Measurements from ENCODE around the gene SYNGR1. TPM values are rescaled to one million over a fixed set of nuclear protein-coding genes. Genes with fewer than 3 reads are reported as not detected.

The SYNGR1 gene
- total RNA-seq, 1 experiment from 2014 or later: 9.0 TPM

GRCh38 chr22:39313258-39314001, 36.4 kb upstream of the SYNGR1 start:
- Histone ChIP-seq H3K9me2 (replicated peaks; ENCODE audit: low read length) (no peaks in the 10 kb centered on the region), H3F3A (ENCODE audit: low read length, unreplicated experiment) (peaks cover 30% of the 10 kb centered on the region), H3K27me3 (ENCODE audit: low read length) (no peaks in the 10 kb centered on the region), H3K4me1 (ENCODE audit: insufficient read depth, low read length) (peaks cover 30% of the 10 kb centered on the region), H3K4me3 (ENCODE audit: low read length) (no peak overlapping the region), H2AFZ (ENCODE audit: low read length) (no peak overlapping the region), H3K36me3 (ENCODE audit: low read depth, low read length) (peaks cover 60% of the 10 kb centered on the region), H3K9ac (ENCODE audit: low read length) (no peak overlapping the region), H3K79me2 (ENCODE audit: low read length) (peaks cover 48% of the 10 kb centered on the region), H3K4me2 (ENCODE audit: low read length) (no peak overlapping the region), H3K9me3 (ENCODE audit: low read length) (no peaks in the 10 kb centered on the region), H4K20me1 (ENCODE audit: low read length) (peaks cover 59% of the 10 kb centered on the region), H3K27ac (ENCODE audit: low read length) (no peak overlapping the region)
- ATAC-seq (no peak), DNase-seq (no peak)
- no peak for TF ChIP-seq CTCF (conservative IDR thresholded peaks at IDR 0.05; ENCODE audit: low read depth, low read length)
- no peak for TF ChIP-seq EZH2 (IDR thresholded peaks at IDR 0.05; ENCODE audit: low read length, unreplicated experiment)
- TF ChIP-seq EZH2phosphoT487 (IDR thresholded peaks at IDR 0.05; ENCODE audit: borderline replicate concordance, low read length): no peak
- no TSS peak for BruUV-seq (replicated peaks)
- POLR2A ChIA-PET (ENCODE audit: unreplicated experiment): no interaction called here
- CTCF ChIA-PET: no interaction called here
- intact Hi-C loops (cut with micrococcal nuclease): no loop called here

- Histone ChIP-seq H3K9me2 (replicated peaks; ENCODE audit: low read length) (no peaks in the 10 kb centered on the region), H3K4me2 (ENCODE audit: low read length) (no peak overlapping the region), H3K9me3 (ENCODE audit: low read length) (no peaks in the 10 kb centered on the region), H3K79me2 (ENCODE audit: low read length) (peaks cover 58% of the 10 kb centered on the region), H3K4me1 (ENCODE audit: insufficient read depth, low read length) (peaks cover 21% of the 10 kb centered on the region), H3K4me3 (ENCODE audit: low read length) (no peak overlapping the region), H4K20me1 (ENCODE audit: low read length) (peaks cover 67% of the 10 kb centered on the region), H2AFZ (ENCODE audit: low read length) (no peak overlapping the region), H3K36me3 (ENCODE audit: low read depth, low read length) (peaks cover 64% of the 10 kb centered on the region), H3K27me3 (ENCODE audit: low read length) (no peaks in the 10 kb centered on the region), H3K27ac (ENCODE audit: low read length) (no peak overlapping the region), H3F3A (ENCODE audit: low read length, unreplicated experiment) (peaks cover 30% of the 10 kb centered on the region), H3K9ac (ENCODE audit: low read length) (no peak overlapping the region)
- POLR2A ChIA-PET (ENCODE audit: unreplicated experiment): no interaction called here
- TF ChIP-seq EZH2 (IDR thresholded peaks at IDR 0.05; ENCODE audit: low read length, unreplicated experiment) (no peak), CTCF (conservative IDR thresholded peaks at IDR 0.05; ENCODE audit: low read depth, low read length) (peak; percentile 17; the same call in 1 of the 2 replicates)
- BruUV-seq (replicated peaks): no TSS peak
- DNase-seq: no peak
- no peak for ATAC-seq
- CTCF ChIA-PET: no interaction called here
- intact Hi-C loops (cut with micrococcal nuclease): no loop called here
These were observed 35.4 kb upstream of the SYNGR1 start for GRCh38 chr22:39314251-39314971.

- peaks cover 30% of the 10 kb centered on the region for H3F3A ChIP-seq (ENCODE audit: low read length, unreplicated experiment)
- peak overlapping the region; percentile 99 for H3K4me2 ChIP-seq (ENCODE audit: low read length)
- ChIA-PET CTCF (no interaction called here), POLR2A (ENCODE audit: unreplicated experiment) (no interaction called here)
- H4K20me1 ChIP-seq (ENCODE audit: low read length): peaks cover 67% of the 10 kb centered on the region
- no peak overlapping the region for H2AFZ ChIP-seq (ENCODE audit: low read length)
- peaks cover 64% of the 10 kb centered on the region for H3K36me3 ChIP-seq (ENCODE audit: low read depth, low read length)
- intact Hi-C loops (cut with micrococcal nuclease): loop anchor here (5.0 kb wide), 2 partner anchors 73 to 163 kb away; partner anchors contain the start of genes CBX7 and PDGFB
- TF ChIP-seq EZH2phosphoT487 (IDR thresholded peaks at IDR 0.05; ENCODE audit: borderline replicate concordance, low read length) (no peak), EZH2 (IDR thresholded peaks at IDR 0.05; ENCODE audit: low read length, unreplicated experiment) (no peak), CTCF (conservative IDR thresholded peaks at IDR 0.05; ENCODE audit: low read depth, low read length) (no peak)
- no peaks in the 10 kb centered on the region for H3K9me3 ChIP-seq (ENCODE audit: low read length)
- H3K9ac ChIP-seq (ENCODE audit: low read length): no peak overlapping the region
- H3K27ac ChIP-seq (ENCODE audit: low read length): no peak overlapping the region
- H3K4me3 ChIP-seq (ENCODE audit: low read length): peak overlapping the region; percentile 97
- H3K27me3 ChIP-seq (ENCODE audit: low read length): no peaks in the 10 kb centered on the region
- peaks cover 58% of the 10 kb centered on the region for H3K79me2 ChIP-seq (ENCODE audit: low read length)
- no peaks in the 10 kb centered on the region for H3K9me2 ChIP-seq (replicated peaks; ENCODE audit: low read length)
- DNase-seq: no peak
- no peak for ATAC-seq
- H3K4me1 ChIP-seq (ENCODE audit: insufficient read depth, low read length): peaks cover 16% of the 10 kb centered on the region
- BruUV-seq (replicated peaks): no TSS peak
These were observed 34.4 kb upstream of the SYNGR1 start for GRCh38 chr22:39315389-39315788.

All from PC-3 (cell line).